Measurements from ENCODE around the gene CDH12. TPM values are rescaled to one million over a fixed set of nuclear protein-coding genes. Genes with fewer than 3 reads are reported as not detected.
"Not testable (repeated sequence)": the region's sequence is repeated elsewhere in the genome, so short reads cannot be mapped to it uniquely, and the experiment has no call there.

Gene CDH12
- total RNA-seq, 4 donors from 2014 or later = not detected

GRCh38 chr5:22033066-22033465 is 820.1 kb downstream of the CDH12 start:
- no peak for ATAC-seq
- in situ Hi-C loops (cut with MboI; ENCODE audit: low sequenced_read_pairs in 4 of 4) = no loop called here

GRCh38 chr5:22023784-22024183 is 829.4 kb downstream of the CDH12 start:
- Histone ChIP-seq H3K4me1 (no peaks in the 10 kb centered on the region), H3K27me3 (no peaks in the 10 kb centered on the region), H3K36me3 (no peaks in the 10 kb centered on the region), H3K9me3 (no peaks in the 10 kb centered on the region), H3K27ac (no peak overlapping the region), H3K4me3 (no peak overlapping the region)
- in situ Hi-C loops (cut with MboI; ENCODE audit: low sequenced_read_pairs in 4 of 4) (no loop called here), intact Hi-C loops (cut with DNase I; ENCODE audit: low total_unique reads) (no loop called here)
- DNase-seq = no peak
- no peak for ATAC-seq
- TF ChIP-seq CTCF (IDR thresholded peaks at IDR 0.05 in 4 of 5, conservative IDR thresholded peaks at IDR 0.05 in 1 of 5) (no peak), POLR2A (IDR thresholded peaks at IDR 0.05) (no peak)

More at GRCh38 chr5:22033066-22033465, 820.1 kb downstream of the CDH12 start:
- Histone ChIP-seq H3K27me3 (no peaks in the 10 kb centered on the region), H3K9me3 (no peaks in the 10 kb centered on the region), H3K27ac (no peak overlapping the region), H3K36me3 (no peaks in the 10 kb centered on the region), H3K4me3 (no peak overlapping the region), H3K4me1 (no peaks in the 10 kb centered on the region)
- intact Hi-C loops (cut with DNase I; ENCODE audit: low total_unique reads) = no loop called here
- no peak for DNase-seq
- no peak for TF ChIP-seq POLR2A (IDR thresholded peaks at IDR 0.05)
- no peak for TF ChIP-seq CTCF (IDR thresholded peaks at IDR 0.05 in 4 of 5, conservative IDR thresholded peaks at IDR 0.05 in 1 of 5)

GRCh38 chr5:22012893-22013292 is 840.3 kb downstream of the CDH12 start:
- H3K4me1 ChIP-seq; H3K27ac ChIP-seq; H3K36me3 ChIP-seq; ATAC-seq; DNase-seq; intact Hi-C loops (cut with DNase I; ENCODE audit: low total_unique reads); H3K27me3 ChIP-seq; in situ Hi-C loops (cut with MboI; ENCODE audit: low sequenced_read_pairs in 4 of 4); H3K4me3 ChIP-seq; H3K9me3 ChIP-seq: not testable (repeated sequence)

- H3K36me3 ChIP-seq; ATAC-seq; intact Hi-C loops (cut with DNase I; ENCODE audit: low total_unique reads); in situ Hi-C loops (cut with MboI; ENCODE audit: low sequenced_read_pairs in 4 of 4); DNase-seq; H3K4me1 ChIP-seq; H3K4me3 ChIP-seq; H3K27ac ChIP-seq; H3K9me3 ChIP-seq; H3K27me3 ChIP-seq: not testable (repeated sequence)
Measured at GRCh38 chr5:22010808-22011207, 842.3 kb downstream of the CDH12 start.

- H3K9me3 ChIP-seq; in situ Hi-C loops (cut with MboI; ENCODE audit: low sequenced_read_pairs in 4 of 4); DNase-seq; ATAC-seq; H3K27me3 ChIP-seq; H3K4me3 ChIP-seq; H3K27ac ChIP-seq; H3K4me1 ChIP-seq; intact Hi-C loops (cut with DNase I; ENCODE audit: low total_unique reads); H3K36me3 ChIP-seq: not testable (repeated sequence)
Measured at GRCh38 chr5:22001097-22001496, 852.0 kb downstream of the CDH12 start.

- H3K36me3 ChIP-seq; H3K27ac ChIP-seq; H3K27me3 ChIP-seq; ATAC-seq; DNase-seq; H3K4me3 ChIP-seq; H3K4me1 ChIP-seq; intact Hi-C loops (cut with DNase I; ENCODE audit: low total_unique reads); H3K9me3 ChIP-seq; in situ Hi-C loops (cut with MboI; ENCODE audit: low sequenced_read_pairs in 4 of 4): not testable (repeated sequence)
Measured at GRCh38 chr5:21985799-21986198, 867.3 kb downstream of the CDH12 start.

GRCh38 chr5:21951571-21951970 is 901.6 kb downstream of the CDH12 start:
- in situ Hi-C loops (cut with MboI; ENCODE audit: low sequenced_read_pairs in 4 of 4) = not testable (repeated sequence)

More at GRCh38 chr5:21951571-21951970, 901.6 kb downstream of the CDH12 start:
- DNase-seq; H3K4me3 ChIP-seq; ATAC-seq; H3K27ac ChIP-seq; H3K9me3 ChIP-seq; intact Hi-C loops (cut with DNase I; ENCODE audit: low total_unique reads); H3K4me1 ChIP-seq; H3K36me3 ChIP-seq; H3K27me3 ChIP-seq: not testable (repeated sequence)

Data from gastrocnemius medialis (tissue), 4 donors.